HG03442 (cell line): Measurements from ENCODE around the gene NDOR1.

Experiments
- ATAC-seq: cut with Tn5 transposase; IDR thresholded peaks from one replicate; pipeline ENCODE4 v1.9.1; 2021; ENCODE audit warnings: mild to moderate bottlenecking, moderate library complexity; ENCODE audit not compliant: unreplicated experiment

Gene NDOR1

DNA sequence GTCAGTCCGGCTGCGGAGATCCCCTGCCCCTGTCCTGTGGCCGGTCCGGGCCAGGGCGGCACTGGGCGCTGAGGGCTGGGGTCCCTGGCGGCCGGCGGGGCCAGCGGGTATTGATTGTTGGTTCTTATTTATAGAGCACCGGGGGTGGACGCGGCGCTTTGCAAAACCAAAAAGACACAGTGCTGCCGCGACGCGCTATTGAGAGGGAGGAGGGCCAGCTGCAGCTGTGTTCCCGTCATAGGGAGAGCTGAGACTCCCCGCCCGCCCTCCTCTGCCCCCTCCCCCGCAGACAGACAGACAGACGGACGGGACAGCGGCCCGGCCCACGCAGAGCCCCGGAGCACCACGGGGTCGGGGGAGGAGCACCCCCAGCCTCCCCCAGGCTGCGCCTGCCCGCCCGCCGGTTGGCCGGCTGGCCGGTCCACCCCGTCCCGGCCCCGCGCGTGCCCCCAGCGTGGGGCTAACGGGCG is 38.2 kb upstream of the NDOR1 start:
- ATAC-seq: no peak

DNA sequence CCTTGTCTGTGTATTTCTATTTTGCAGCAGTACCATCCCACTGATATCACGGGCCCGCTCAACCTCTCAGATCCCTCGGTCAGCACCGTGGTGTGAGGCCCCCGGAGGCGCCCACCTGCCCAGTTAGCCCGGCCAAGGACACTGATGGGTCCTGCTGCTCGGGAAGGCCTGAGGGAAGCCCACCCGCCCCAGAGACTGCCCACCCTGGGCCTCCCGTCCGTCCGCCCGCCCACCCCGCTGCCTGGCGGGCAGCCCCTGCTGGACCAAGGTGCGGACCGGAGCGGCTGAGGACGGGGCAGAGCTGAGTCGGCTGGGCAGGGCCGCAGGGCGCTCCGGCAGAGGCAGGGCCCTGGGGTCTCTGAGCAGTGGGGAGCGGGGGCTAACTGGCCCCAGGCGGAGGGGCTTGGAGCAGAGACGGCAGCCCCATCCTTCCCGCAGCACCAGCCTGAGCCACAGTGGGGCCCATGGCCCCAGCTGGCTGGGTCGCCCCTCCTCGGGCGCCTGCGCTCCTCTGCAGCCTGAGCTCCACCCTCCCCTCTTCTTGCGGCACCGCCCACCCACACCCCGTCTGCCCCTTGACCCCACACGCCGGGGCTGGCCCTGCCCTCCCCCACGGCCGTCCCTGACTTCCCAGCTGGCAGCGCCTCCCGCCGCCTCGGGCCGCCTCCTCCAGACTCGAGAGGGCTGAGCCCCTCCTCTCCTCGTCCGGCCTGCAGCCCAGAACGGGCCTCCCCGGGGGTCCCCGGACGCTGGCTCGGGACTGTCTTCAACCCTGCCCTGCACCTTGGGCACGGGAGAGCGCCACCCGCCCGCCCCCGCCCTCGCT is 37.5 kb upstream of the NDOR1 start:
- ATAC-seq: no peak

DNA sequence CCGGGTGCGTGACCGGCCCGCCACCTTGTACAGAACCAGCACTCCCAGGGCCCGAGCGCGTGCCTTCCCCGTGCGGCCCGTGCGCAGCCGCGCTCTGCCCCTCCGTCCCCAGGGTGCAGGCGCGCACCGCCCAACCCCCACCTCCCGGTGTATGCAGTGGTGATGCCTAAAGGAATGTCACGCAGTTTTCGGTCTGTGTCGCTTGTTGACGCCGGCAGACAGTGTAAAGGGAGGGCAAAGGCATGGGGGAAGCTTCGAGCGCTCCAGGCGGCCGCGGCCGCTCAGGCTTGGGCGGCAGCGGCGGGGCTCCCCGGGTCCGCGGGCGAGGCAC is 37.0 kb upstream of the NDOR1 start:
- ATAC-seq: no peak

DNA sequence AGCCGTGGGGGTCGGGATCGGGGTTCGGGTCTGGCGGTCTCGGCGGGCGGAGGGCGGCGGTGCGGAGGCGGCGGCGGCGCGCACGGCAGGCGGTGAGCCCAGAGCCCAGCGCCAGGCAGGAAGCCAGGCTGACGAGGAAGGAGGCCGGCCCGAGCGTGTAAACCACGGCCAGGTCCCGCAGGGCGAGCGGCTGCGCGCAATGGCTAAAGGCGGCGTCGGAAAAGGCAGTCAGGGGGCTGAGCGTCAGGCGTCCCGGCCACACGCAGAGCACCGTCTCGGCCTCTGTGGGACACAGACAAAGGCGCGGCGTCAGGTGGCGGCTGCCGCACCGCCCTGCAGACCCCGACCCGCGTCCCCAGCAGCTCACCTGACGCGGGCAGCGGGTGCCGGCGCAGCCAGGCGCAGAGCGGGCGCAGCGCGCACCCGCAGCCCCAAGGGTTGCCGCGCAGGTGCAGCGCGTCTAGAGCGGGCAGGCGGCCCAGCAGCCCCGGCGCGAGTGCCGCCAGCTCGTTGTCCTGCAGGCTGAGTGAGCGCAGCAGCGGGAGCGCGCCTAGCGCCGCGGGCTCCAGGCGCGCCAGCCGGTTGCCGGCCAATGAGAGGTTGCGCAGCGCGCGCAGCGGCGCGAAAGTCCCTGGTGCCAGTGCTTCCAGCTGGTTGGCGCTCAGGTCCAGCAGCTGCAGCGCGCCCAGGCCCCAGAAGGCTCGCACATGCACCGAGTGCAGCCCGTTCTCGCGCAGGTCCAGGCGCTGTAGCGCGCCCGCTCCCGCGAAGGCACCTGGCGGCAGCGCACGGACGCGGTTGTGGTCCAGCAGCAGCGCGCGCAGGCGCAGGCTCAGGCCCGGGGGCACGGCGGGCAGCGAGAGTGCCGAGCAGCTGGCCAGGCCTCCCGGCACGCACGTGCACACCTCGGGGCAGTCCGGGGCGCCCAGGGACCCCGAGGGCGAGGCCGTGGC is 36.3 kb upstream of the NDOR1 start:
- no peak for ATAC-seq

DNA sequence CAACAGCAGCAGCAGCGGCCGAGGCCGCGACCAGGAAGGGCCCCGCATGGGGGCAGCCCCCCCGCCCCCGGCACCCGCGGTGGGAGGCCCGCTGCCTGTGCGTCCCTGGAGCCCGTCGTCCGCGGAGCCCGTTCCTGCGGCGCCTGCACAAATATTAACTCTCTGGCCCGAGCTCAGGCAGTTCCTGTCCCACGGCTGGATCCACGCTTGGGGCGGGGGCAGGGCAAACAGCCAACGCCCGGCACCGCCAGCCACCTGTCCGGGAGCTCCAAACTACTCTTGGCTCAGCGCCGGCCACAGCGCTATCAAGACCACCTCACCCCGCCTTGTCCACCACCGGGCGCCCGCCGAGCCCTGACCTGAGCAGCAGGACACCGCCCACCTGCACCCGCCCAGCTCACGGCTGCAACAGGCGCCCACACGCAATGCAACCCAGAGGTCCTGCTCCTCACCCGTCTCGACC is 35.6 kb upstream of the NDOR1 start, which contains the start of gene LRRC26:
LRRC26 (minus strand) TSS at position 156 of the 463 bp plus-strand sequence; CDS start at position 48, 108 bp downstream.
- no peak for ATAC-seq

DNA sequence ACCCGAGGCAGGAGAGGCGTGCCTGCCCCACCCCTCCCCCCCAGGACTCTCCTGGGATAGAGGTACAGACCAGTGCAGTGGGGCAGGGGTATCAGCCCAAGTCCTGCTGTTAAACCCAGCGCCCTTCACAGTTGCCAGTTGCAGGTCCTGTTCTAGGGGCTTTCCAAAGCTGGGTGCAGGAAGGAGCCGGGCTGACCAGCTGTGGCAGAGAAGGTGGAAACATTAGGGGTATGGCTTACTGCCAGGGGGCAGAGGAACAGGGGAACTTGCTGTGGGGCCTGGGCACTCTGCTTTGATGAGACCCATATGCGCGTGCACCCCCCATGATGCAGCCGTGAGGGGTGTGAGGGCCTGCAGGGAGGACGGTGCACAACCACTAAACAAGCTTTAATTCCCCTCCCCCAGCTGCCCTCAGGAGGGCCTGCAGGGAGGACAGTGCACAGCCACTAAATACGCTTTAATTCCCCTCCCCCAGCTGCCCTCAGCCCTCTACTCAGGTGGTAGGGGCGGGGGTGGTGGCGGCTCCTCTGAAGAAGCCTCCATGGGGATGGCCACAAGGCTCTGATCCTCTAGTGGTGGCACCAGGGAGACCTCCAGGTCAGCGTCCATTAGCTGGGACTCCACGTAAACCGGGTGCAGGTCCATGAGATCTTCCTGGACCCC is 34.9 kb upstream of the NDOR1 start:
- ATAC-seq: no peak

DNA sequence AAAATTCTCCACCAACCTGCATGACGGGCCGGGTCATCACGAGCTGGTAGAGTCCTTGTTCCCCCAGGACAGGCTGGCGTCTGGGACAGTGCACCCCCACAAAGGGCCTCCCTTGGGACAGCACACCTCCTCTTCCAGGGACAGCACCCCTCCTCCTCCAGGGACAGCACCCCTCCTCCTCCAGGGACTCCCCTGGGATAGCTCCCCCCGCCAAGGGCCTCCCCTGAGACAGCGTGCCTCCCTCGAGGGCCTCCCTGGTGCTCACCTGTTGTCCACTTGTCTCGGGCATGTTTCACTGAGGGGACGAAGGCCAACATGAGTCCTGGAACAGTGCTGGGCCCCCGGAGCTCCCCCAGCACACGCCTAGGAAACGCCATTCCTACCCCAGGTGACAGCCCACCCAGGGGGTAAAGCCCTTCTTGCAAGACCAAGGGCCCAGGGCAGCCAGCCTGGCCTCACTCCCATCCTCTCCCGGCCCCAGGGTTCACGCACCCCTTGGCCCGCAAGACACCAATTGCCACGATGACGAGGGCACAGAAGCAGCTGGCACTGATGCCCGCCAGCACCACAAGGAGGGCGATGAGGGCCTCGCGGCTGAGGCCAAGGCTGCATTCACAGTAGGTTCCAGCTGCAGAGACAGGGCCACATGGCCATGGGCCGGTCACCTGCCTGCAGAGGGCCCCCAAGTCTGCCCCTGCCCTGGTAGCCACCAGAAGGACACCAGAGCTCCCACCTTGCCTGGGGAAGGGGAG is 34.2 kb upstream of the NDOR1 start:
- no peak for ATAC-seq

DNA sequence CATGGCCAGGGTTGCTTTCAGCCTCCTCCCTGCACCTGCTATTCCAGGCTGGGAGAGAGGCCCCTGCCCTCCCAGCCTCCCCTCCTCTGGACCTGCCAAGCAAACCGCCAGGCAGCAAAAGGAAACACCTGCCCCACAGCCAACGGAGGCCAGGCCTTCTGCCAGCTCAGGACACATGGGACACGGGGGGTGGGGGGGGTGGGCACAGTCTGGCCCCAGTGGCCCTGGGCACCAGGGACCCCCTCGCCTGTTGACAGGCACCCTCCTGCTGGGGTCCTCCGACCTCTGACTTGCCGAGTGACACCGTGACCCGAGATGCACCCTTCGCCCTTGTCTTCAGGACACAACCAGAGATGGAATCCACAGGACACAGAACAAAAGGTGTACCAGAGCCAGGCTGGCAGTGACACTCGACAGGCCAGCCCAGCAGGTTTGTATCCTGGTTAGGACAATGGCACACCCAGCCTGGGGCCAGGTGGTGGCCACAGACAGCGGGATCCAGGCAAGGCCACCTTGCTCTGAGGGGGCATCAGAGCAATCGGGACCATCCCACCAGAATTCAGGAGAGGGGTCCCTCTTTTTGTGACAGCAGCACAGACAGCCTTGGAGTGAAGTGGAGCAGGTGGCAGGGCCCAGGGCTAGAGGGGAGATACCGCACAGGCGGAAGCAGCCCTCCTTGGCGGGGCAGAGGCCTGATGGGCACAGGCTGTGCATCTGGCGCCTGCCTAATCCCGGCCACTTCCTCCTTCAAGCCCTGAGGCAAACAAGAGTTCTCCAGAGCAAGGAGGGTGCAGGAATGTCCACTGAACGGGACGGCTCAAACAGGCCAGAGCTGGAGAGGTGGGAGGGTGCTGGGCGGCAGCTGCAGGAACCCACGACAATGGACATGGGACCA is 32.4 kb upstream of the NDOR1 start:
- ATAC-seq: no peak

DNA sequence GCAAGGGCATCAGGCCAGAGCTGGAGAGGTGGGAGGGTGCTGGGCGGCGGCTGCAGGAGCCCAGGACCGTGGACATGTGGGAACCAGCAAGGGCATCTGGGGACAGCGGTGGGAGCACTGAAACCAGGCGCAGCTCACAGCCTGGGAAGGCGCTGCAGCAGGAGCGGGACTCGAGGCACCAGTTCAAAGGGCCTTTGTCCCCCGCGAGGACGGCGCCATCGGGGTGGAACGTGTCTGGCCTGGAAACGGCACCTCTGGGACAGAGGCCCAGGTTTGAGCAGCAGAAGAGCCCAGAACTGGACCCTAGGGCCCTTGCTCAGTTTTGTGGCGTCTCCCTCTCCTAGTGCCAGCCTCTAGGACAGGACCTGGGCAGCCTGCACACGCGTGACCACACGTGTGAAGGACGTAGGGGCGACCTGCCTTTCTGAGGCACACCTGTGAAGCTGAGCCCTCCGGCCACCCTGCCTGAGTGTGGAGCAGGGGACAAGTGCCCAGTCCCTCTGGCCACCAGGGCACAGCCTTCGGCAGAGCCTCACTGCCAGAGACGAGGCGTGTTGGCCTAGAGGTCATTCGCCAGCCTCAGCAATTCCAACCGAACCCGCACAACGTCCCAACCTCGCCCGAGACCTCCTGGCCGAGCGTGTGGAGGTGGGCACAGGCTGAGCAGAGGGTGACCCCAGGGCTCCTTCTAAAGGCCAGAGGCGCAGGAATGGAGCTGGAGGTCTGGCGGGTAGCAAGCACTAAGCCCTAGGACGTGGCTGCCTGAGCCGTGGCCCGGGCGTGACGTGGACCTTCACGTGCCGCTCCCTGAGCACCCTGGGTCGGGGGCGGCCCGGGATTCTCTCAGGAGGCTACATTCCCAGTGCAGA is 31.5 kb upstream of the NDOR1 start:
- ATAC-seq: no peak

DNA sequence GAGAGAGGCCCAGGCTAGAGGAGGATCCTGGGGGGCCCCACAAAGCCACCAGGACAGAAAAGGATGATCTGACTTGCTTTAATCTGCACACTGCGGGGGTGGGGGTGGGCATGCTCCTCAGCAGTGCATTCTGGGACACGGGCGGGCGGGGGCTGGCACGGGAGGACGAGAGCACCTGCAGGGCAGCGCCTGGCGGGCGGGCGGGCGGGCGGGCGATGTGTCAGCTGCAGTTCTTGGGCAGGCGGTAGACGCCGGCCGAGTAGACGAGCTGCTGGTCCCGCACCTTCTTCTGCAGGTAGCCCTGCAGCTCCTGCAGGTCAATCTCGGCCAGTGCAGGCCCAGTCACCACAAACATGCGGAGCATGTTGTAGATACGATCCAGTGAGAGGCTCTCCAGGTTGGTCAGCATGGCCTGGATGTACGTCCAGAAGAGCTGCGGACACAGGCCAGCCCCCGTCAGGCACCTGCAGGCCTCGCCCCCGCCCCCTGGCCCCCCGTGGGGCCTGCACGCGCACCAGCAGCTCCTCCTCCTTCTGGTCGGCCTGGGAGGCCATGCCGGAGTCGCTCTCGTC is 30.7 kb upstream of the NDOR1 start:
- no peak for ATAC-seq

DNA sequence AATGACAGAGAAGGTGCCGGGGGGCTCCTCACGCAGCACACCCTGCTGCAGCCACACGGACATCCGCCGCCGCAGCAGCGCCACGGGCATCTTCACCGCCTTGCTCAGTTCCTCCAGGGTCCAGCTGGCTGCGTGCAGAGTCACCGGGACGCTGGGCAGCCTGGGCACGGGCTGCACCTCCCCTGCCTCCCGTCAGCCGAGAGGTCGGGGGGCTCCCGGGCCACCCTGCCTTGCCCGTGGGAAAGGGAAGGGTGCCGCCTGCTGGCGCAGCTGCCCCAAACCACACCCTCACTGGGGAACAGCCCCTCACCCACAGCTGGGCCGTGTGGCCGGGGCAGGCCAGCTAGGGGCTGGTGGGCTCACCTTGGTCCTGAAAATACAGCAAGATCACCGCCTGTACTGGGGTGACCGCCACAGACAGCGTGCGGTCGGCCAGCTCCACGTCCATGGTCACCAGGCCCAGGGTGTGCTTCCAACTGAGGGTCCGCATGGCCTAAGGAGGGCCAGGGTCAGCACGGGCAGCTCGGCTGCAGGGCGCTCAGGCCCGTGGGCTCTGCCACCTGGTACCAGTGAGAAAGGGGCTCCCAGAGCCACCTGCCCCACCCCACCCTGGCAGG is 30.0 kb upstream of the NDOR1 start:
- no peak for ATAC-seq

DNA sequence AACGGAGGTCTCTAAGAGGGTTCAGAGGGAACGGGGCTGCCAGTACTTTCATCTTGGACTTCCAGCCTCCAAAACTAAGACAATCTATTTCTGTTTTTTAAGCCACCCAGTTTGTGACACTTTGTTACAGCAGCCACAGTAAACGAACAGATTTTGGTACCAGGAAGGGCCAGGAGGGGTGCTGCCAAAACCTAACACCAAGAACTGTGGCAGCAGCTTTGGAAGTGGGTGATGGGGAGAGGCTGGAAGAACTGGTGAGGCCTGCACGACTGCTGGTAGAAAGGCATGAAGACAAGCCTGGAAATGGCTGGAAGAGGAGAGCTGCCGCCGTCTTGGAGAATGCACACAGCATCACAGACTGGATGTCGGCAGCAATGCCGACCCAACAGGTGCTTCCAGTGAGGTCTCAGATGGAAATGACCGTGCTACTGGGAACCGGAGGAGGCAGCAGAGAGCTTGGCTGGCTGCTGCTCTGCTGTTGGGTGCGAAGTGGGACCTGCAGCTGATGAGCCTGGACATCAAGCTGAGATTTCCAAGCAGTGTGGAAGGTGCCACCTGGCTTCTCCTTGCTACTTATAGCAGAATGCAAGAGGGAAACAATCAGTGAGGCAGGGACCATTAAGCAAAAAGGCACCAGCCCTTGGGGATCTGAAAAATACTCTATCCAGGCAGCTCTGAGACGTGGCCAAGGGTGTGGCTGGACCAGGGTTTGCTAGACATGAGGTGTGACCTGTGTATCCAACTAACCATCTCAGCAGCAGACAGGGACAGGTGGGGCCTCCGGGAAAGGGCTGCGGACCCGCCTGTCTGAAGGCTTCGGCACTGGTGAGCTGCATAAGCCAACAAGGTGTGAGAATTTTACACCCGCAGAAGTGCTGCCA is 29.0 kb upstream of the NDOR1 start:
- no peak for ATAC-seq

DNA sequence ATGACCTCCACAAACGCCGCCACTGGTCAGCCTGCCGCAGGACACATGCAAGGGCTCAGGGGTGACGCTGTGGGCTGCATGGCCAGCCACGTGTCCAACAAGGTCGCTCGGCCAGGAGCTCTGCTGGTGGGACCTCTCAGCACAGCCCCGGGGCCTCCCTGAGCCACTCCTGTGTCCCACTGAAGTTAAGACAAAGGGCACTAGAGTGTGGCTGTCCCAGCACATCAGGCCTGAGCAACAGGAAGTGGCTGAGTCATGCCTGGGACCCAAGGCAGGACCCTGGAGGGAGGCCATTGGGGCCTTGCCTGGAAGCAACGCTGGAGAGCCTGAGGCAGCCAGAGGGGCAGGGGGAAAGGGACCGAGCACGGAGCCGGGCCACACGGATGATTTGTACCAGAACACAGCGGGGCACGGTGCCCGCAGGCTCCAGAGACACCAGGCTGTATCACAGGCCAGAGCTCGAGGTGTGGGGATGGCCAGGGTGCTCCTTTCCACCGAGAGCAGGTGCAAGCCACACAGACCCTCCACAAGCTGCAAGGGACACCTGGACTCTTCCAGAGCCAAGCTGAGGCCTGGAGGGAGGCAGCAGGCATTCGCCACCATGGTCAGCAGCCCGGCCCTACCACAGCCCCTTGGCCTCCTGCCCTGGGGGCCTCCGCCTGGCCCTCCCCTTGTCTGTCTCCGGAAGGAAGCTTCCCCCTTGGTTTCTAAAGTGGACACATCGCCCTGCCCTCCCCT is 27.1 kb upstream of the NDOR1 start:
- ATAC-seq: no peak

DNA sequence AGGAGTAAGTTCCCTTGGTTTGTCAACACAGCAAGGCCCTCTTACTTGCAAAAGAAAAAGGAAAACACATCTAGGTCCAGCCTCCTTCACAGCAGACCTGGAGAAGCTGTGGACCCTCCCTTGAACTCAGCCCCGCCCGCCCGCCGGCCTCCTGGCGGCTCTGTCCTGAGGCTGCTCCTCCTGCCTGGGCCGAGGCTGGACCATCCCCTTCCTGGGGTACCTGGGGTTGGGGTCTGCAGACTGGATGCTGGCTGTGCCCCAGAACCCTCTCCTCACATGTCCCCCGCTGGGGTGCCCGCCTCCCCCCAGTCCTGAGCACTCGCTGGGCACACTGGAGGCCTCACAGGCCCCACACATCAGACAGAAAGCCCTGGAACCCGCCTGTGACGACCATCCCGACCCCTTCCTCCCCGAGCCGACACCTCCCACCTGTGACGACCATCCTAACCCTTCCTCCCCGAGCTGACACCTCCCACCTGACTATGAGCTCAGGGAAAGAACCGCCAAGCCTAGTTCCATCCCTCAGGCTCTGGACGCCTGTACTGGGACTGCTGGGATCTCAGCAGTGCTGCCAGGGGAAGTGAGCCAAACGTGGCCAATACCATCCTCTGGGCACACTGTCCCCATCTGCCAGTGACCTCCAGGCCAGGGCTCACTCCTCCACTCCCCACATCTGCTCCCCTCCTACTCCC is 26.4 kb upstream of the NDOR1 start:
- no peak for ATAC-seq

DNA sequence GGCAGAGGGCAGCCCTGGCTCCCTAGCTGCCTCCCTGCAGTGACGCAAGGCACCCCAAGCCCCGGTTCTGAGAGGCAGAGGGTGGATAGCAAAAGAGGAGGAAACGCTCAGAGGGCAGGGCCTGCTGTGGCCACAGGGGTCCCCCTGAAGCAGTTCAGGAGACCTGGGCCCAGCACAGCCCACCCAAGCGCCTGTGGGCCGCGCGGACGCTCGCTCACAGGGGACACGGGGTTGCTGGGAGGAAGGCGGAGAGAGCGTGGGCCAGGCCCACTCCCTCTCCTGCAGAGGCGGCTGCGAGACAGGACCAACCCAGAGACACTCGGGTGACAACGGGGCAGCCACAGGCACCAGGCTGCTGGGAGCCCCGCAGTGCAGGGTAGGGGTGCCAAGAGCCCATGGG is 25.7 kb upstream of the NDOR1 start:
- no peak for ATAC-seq
